Keratinocyte (primary cell): ENCODE measurements around the gene SLC23A2.

Experiments used
- EZH2 ChIP-seq: IDR thresholded peaks from one replicate; pipeline ENCODE4 v1.6.1; 2012; ENCODE audit warnings: inconsistent platforms, mild to moderate bottlenecking, low read length, moderate library complexity
- TF ChIP-seq, protein P1 (sequence below), 3 experiments: IDR thresholded peaks in 1 of 3; conservative IDR thresholded peaks in 1 of 3; optimal IDR thresholded peaks in 1 of 3; 2 replicates in 2 of 3; 3 replicates in 1 of 3; pipeline versions ENCODE3 to v1.5.1; 2011; ENCODE audit warnings: low read length in 3 of 3, mild to moderate bottlenecking in 3 of 3, moderate library complexity in 2 of 3, control low read depth in 1 of 3, inconsistent platforms in 1 of 3; ENCODE audit not compliant: insufficient read depth in 2 of 3; ENCODE audit errors: extremely low read depth in 1 of 3

DNA sequence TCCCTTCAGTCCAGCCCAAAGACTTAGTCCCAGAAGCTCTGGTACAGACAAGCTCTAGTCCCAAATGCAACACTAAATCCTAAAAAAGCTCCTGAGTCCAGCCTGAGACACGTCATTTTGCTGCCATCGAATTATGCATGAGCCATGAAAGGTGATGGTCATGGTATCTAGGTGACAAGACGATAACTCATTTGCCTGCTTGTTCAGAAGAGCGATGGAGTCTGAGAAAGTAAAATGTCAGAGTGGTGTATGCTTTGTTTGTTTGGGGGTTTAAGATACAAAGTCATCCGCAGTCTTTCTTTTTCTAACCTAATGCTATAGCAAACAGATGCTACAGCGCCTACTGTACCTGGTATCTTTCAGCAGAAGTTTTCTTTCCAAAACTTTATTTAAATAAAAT, 54.7 kb downstream of the SLC23A2 start:
- TF ChIP-seq, protein P1, sequence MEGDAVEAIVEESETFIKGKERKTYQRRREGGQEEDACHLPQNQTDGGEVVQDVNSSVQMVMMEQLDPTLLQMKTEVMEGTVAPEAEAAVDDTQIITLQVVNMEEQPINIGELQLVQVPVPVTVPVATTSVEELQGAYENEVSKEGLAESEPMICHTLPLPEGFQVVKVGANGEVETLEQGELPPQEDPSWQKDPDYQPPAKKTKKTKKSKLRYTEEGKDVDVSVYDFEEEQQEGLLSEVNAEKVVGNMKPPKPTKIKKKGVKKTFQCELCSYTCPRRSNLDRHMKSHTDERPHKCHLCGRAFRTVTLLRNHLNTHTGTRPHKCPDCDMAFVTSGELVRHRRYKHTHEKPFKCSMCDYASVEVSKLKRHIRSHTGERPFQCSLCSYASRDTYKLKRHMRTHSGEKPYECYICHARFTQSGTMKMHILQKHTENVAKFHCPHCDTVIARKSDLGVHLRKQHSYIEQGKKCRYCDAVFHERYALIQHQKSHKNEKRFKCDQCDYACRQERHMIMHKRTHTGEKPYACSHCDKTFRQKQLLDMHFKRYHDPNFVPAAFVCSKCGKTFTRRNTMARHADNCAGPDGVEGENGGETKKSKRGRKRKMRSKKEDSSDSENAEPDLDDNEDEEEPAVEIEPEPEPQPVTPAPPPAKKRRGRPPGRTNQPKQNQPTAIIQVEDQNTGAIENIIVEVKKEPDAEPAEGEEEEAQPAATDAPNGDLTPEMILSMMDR (optimal IDR thresholded peaks at IDR 0.05 in 1 of 3, IDR thresholded peaks at IDR 0.05 in 1 of 3, conservative IDR thresholded peaks at IDR 0.05 in 1 of 3; ENCODE audit: extremely low read depth in 1 of 3, insufficient read depth in 2 of 3, low read length in 3 of 3), result no peak
- TF ChIP-seq EZH2, result no peak
